IMR-90 (cell line): Measurements from ENCODE around the gene B3GALNT1.

ENCODE experiments used
- CEBPB ChIP-seq: IDR thresholded peaks from 2 replicates; pipeline ENCODE4 v1.6.1; 2012; ENCODE audit warnings: low read depth, low read length, improper control_type of control experiment
- CHD1 ChIP-seq: IDR thresholded peaks from 2 replicates; pipeline ENCODE4 v1.6.1; 2012; ENCODE audit warnings: low read depth, low read length, improper control_type of control experiment
- MAFK ChIP-seq: IDR thresholded peaks from 2 replicates; pipeline ENCODE4 v1.6.1; 2012; ENCODE audit warnings: low read depth, low read length, improper control_type of control experiment
- MAZ ChIP-seq: IDR thresholded peaks from 2 replicates; pipeline ENCODE4 v1.6.1; 2012; ENCODE audit warnings: low read depth, mild to moderate bottlenecking, low read length, improper control_type of control experiment, moderate library complexity, borderline replicate concordance
- MXI1 ChIP-seq: IDR thresholded peaks from 2 replicates; pipeline ENCODE4 v1.6.1; 2012; ENCODE audit warnings: low read depth, mild to moderate bottlenecking, low read length, moderate library complexity, borderline replicate concordance
- NFE2L2 ChIP-seq: fragments of 150-350 bp; IDR thresholded peaks from 2 replicates; pipeline ENCODE4 v1.6.1; 2016; ENCODE audit warnings: low read depth, mild to moderate bottlenecking, low read length
- POLR2A ChIP-seq: IDR thresholded peaks from 2 replicates; pipeline ENCODE4 v1.6.1; 2012; ENCODE audit warnings: mild to moderate bottlenecking, low read depth, low read length
- RAD21 ChIP-seq: IDR thresholded peaks from 2 replicates; pipeline ENCODE4 v1.6.1; 2012; ENCODE audit warnings: low read length, improper control_type of control experiment
- RCOR1 ChIP-seq: IDR thresholded peaks from 2 replicates; pipeline ENCODE4 v1.6.1; 2012; ENCODE audit warnings: mild to moderate bottlenecking, low read length, improper control_type of control experiment; ENCODE audit not compliant: insufficient replicate concordance
- SMC3 ChIP-seq: fragments of 150-350 bp; IDR thresholded peaks from 2 replicates; pipeline ENCODE4 v1.6.1; 2016; ENCODE audit warnings: low read depth, mild to moderate bottlenecking, antibody characterized with exemption, low read length, moderate library complexity
- TF ChIP-seq, protein P1 (sequence below): conservative IDR thresholded peaks from 2 replicates; pipeline ENCODE4 v1.5.1; 2012; ENCODE audit warnings: mild to moderate bottlenecking, low read depth, low read length, improper control_type of control experiment
- TF ChIP-seq, protein P2 (sequence below): fragments of 150-350 bp; IDR thresholded peaks from 2 replicates; pipeline ENCODE4 v1.6.1; 2017; ENCODE audit warnings: mild to moderate bottlenecking, antibody characterized with exemption, low read length, low read depth
- TF ChIP-seq, protein P3 (sequence below): fragments of 150-350 bp; IDR thresholded peaks from 2 replicates; pipeline ENCODE4 v1.6.1; 2016; ENCODE audit warnings: low read depth, mild to moderate bottlenecking, low read length, moderate library complexity, borderline replicate concordance

DNA sequence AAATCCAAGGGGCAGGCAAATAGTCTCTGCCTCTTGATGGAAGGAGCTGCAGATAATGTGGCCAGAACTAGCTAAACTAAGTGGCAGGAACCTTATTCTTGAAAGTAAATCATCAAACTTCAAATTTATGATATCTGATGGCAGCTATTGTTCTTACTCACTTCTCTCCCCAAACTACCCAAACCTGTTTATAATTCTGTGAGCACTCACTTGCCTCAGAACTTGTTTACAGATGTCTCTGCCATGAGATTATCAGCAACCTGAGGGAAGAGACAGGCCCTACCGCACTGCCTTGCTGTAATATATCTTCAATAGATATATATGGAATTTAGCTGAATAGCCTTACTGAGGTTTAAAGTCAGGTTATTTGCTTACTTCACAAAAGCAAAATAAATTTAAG is 2.2 kb upstream of the B3GALNT1 start:
- TF ChIP-seq, protein P1, sequence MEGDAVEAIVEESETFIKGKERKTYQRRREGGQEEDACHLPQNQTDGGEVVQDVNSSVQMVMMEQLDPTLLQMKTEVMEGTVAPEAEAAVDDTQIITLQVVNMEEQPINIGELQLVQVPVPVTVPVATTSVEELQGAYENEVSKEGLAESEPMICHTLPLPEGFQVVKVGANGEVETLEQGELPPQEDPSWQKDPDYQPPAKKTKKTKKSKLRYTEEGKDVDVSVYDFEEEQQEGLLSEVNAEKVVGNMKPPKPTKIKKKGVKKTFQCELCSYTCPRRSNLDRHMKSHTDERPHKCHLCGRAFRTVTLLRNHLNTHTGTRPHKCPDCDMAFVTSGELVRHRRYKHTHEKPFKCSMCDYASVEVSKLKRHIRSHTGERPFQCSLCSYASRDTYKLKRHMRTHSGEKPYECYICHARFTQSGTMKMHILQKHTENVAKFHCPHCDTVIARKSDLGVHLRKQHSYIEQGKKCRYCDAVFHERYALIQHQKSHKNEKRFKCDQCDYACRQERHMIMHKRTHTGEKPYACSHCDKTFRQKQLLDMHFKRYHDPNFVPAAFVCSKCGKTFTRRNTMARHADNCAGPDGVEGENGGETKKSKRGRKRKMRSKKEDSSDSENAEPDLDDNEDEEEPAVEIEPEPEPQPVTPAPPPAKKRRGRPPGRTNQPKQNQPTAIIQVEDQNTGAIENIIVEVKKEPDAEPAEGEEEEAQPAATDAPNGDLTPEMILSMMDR = no peak
- TF ChIP-seq CEBPB (no peak), POLR2A (no peak), SMC3 (no peak), RAD21 (no peak), MXI1 (no peak), NFE2L2 (no peak), CHD1 (no peak), MAFK (no peak), RCOR1 (no peak), MAZ (no peak)
- TF ChIP-seq, protein P2, sequence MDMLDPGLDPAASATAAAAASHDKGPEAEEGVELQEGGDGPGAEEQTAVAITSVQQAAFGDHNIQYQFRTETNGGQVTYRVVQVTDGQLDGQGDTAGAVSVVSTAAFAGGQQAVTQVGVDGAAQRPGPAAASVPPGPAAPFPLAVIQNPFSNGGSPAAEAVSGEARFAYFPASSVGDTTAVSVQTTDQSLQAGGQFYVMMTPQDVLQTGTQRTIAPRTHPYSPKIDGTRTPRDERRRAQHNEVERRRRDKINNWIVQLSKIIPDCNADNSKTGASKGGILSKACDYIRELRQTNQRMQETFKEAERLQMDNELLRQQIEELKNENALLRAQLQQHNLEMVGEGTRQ = no peak
- TF ChIP-seq, protein P3, sequence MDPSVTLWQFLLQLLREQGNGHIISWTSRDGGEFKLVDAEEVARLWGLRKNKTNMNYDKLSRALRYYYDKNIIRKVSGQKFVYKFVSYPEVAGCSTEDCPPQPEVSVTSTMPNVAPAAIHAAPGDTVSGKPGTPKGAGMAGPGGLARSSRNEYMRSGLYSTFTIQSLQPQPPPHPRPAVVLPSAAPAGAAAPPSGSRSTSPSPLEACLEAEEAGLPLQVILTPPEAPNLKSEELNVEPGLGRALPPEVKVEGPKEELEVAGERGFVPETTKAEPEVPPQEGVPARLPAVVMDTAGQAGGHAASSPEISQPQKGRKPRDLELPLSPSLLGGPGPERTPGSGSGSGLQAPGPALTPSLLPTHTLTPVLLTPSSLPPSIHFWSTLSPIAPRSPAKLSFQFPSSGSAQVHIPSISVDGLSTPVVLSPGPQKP = no peak
